ENCODE measurements around the gene SMARCD3.

DNA sequence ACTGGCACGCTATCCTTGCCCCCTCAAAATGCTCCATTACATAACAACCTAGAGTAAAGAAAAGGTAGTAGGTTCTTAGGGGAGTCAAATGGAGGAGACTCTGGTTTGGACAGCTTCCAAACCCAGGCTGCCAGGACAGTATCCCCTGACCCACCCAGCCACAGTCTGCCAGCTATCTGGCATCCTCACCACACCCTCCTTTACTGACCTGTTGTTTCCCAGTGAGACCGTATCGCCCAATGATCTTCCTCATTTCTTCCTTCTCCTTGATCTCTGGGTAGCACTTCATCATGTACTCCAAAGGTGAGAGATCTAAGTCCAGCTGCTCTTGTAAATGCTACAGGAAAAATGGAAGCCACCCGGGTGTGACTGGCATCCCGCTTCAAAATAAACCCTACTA, 33.1 kb downstream of the SMARCD3 start:
- TF ChIP-seq, protein P1, sequence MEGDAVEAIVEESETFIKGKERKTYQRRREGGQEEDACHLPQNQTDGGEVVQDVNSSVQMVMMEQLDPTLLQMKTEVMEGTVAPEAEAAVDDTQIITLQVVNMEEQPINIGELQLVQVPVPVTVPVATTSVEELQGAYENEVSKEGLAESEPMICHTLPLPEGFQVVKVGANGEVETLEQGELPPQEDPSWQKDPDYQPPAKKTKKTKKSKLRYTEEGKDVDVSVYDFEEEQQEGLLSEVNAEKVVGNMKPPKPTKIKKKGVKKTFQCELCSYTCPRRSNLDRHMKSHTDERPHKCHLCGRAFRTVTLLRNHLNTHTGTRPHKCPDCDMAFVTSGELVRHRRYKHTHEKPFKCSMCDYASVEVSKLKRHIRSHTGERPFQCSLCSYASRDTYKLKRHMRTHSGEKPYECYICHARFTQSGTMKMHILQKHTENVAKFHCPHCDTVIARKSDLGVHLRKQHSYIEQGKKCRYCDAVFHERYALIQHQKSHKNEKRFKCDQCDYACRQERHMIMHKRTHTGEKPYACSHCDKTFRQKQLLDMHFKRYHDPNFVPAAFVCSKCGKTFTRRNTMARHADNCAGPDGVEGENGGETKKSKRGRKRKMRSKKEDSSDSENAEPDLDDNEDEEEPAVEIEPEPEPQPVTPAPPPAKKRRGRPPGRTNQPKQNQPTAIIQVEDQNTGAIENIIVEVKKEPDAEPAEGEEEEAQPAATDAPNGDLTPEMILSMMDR (conservative IDR thresholded peaks at IDR 0.05): no peak
- no peak for TF ChIP-seq ZFX (IDR thresholded peaks at IDR 0.05)

All from C4-2B (cell line).